ENCODE measurements around the gene BTBD2.

The BTBD2 gene

DNA sequence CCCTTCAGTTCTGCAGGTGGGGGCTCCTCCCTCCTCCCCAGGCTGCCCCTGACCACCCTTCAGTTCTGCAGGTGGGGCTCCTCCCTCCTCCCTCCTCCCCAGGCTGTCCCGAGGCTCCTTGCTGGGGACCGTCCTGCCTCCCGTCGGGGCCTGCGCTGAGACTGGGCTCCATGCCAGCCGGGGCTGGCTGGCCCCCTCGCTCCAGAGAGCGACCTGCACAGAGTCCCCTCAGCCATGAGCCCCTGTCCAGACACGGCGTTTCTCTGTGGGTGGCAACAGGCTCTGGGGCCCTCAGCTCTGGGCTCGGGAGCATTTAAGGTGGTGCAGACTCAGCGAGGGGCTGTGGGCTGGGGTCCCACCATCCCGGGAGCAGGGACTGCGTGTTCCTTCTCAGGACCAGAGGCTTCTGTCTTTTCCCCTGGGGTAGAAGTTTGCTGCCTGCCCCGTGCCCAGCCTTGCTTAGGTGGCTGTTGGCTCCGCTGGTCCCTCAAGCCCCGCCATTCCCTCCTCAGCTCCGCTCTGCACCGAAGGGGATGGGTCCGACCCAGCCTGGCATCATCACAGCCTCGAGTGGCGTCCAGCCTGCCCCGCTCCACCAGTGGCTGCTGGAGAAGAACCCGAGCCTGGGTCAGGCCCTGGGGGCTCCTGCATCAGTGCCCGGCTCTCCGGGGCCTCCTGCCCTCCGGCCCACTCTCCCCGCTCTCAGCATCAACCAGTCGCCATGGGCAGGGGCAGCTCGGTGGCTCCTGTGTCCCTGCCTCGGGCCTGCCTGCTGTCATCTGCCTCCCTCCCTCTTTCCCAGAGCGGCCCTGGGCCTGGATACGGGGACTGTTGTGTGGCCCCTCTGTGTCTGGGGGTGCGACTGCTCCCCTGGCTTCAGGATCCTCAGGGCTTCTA, 47.0 kb downstream of the BTBD2 start:
- no peak overlapping the region for H3K4me3 ChIP-seq (ENCODE audit: low read depth, low read length)
- H3K36me3 ChIP-seq: peaks cover 36% of the 10 kb centered on the region
- H3K9me3 ChIP-seq (ENCODE audit: severe bottlenecking): no peaks in the 10 kb centered on the region
- no peaks in the 10 kb centered on the region for H3K27me3 ChIP-seq (ENCODE audit: insufficient read depth, low read depth, severe bottlenecking)
- DNase-seq: no peak
- no peak overlapping the region for H3K27ac ChIP-seq
- TF ChIP-seq, protein P1, sequence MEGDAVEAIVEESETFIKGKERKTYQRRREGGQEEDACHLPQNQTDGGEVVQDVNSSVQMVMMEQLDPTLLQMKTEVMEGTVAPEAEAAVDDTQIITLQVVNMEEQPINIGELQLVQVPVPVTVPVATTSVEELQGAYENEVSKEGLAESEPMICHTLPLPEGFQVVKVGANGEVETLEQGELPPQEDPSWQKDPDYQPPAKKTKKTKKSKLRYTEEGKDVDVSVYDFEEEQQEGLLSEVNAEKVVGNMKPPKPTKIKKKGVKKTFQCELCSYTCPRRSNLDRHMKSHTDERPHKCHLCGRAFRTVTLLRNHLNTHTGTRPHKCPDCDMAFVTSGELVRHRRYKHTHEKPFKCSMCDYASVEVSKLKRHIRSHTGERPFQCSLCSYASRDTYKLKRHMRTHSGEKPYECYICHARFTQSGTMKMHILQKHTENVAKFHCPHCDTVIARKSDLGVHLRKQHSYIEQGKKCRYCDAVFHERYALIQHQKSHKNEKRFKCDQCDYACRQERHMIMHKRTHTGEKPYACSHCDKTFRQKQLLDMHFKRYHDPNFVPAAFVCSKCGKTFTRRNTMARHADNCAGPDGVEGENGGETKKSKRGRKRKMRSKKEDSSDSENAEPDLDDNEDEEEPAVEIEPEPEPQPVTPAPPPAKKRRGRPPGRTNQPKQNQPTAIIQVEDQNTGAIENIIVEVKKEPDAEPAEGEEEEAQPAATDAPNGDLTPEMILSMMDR (IDR thresholded peaks at IDR 0.05; ENCODE audit: low read depth, low read length): no peak

DNA sequence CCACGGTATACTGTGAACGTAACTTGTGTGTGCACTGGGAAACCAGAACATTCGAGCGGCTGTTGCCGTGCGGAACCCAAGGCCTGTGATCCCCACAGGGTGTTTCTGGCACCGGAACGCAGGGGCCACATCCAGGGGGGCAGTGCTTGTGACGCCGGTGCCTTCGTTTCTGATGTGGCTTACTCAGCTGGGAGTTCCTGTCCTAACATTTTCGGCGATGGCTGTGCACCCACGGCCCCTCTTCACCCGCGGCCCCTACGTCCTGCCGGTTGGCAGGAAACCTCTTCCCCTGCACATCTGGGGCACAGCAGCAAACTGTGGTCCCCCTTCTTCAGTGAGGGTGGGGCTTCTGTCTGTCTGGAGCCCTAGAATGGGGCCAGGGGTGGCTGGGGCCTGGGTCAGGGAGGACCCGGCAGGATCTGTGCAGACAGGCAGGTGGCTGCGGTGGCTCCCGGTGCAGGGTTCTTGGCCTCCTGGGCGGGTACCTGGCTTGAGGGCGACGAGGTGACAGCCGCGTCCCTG, 48.4 kb downstream of the BTBD2 start:
- no peak overlapping the region for H3K27ac ChIP-seq
- peaks cover 41% of the 10 kb centered on the region for H3K36me3 ChIP-seq
- DNase-seq: no peak
- H3K27me3 ChIP-seq (ENCODE audit: insufficient read depth, low read depth, severe bottlenecking): no peaks in the 10 kb centered on the region
- TF ChIP-seq, protein P1 (IDR thresholded peaks at IDR 0.05; ENCODE audit: low read depth, low read length): no peak
- H3K4me3 ChIP-seq (ENCODE audit: low read depth, low read length): no peak overlapping the region
- no peaks in the 10 kb centered on the region for H3K9me3 ChIP-seq (ENCODE audit: severe bottlenecking)

DNA sequence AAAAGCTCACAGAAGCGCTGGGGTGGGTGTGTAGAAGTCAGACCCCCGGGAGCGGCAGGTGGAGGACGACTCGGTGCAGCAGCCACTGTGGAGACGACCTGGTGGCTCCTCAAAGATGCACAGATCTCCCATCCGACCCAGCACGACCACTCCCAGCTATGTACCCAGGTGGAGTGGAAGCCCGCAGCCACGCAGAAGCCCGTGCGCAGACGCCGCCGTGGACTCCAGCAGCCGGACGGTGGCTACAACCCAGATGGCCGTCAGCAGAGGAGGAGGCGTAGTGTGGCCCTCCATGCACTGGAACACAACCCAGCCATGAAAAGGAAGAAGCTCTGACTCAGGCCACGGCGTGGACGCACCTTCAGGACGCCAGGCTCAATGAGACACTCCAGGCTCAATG, 52.8 kb downstream of the BTBD2 start:
- H3K9me3 ChIP-seq (ENCODE audit: severe bottlenecking): no peaks in the 10 kb centered on the region
- no peak overlapping the region for H3K4me3 ChIP-seq (ENCODE audit: low read depth, low read length)
- TF ChIP-seq, protein P1 (IDR thresholded peaks at IDR 0.05; ENCODE audit: low read depth, low read length): no peak
- peaks cover 23% of the 10 kb centered on the region; the same call in 1 of the 2 replicates for H3K36me3 ChIP-seq
- no peak overlapping the region for H3K27ac ChIP-seq
- no peak for DNase-seq
- no peaks in the 10 kb centered on the region for H3K27me3 ChIP-seq (ENCODE audit: insufficient read depth, low read depth, severe bottlenecking)

DNA sequence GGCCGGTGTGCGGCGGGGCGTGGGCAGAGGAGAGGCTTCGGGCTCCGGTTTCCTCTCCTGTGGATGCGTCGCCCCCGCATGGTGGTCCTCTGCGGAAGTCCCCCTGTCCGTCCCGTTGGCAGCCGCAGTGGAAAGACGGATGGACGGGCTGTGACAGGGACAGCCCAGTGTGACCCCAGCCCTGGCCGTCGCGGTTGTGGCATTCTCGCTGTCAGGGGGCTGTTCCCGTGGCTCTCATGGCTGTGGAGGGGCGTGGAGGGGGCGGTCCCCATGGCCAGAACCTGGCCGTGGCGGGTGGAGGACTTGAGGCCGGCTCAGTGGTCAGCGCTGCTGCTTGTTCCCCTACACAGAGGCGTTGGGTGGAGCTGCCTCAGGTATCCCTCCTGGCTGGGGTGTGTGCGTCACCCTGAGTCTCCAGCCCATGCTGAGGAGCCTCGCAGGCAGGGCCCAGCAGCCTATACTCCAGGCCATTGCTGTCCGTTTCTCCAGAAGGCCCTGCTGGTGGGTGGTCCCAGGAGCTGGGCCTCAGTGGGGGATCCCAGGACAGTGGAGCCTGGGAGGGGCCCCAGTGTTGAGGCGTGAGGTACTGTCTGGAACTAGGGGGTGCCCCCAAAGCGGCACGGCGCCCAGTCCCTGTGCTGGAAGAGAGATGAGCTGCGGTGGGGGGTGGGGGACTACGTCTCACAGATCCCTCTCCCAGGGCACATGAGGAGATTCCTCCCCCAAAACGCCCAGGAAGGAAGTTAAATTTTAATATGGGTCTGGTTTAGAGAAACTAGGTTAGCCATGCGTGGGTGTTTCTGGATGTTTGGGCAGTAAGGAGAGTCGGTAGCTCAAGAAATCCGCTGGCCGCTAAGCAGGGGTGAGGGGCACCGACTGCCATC, 54.3 kb downstream of the BTBD2 start:
- peaks cover 19% of the 10 kb centered on the region; the same call in 1 of the 2 replicates for H3K36me3 ChIP-seq

DNA sequence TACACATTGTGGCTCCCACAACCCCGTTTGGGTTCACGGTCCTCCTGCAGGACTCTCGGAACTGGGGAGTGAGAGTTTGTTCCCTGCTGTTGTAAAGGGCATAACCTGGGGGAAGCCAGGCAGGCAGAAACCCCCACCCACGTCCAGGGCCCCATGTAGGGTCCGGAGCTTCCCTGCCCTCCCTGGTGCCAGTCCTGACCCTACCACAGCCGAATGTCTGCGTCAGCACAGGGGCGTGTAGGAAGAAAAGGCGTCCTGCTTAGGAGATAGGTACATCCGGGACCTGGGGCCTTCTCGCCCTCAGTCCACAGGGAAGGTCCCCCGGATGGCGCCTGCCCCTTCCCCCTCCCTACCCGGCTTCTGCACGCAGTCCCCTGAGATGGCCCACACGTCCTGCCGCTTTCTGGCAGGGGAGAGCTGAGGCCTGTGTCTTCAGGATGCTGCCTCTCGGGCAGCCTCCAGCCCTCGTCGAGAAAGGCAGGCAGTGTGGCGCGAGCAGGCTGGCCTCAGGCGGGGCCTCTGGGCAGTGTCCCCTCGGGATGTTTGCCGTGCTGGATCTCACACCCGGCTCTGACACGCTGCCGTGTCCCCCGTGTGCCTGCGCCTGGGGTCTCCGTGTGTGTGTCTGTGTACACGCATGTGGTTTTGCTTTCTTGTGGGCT, 55.5 kb downstream of the BTBD2 start:
- TF ChIP-seq, protein P1 (IDR thresholded peaks at IDR 0.05; ENCODE audit: low read depth, low read length): no peak
- Histone ChIP-seq H3K27ac (no peak overlapping the region), H3K4me3 (ENCODE audit: low read depth, low read length) (no peak overlapping the region), H3K27me3 (ENCODE audit: insufficient read depth, low read depth, severe bottlenecking) (no peaks in the 10 kb centered on the region), H3K36me3 (peaks cover 17% of the 10 kb centered on the region; the same call in 1 of the 2 replicates), H3K9me3 (ENCODE audit: severe bottlenecking) (no peaks in the 10 kb centered on the region)
- no peak for DNase-seq

More for the DNA sequence above, 54.3 kb downstream of the BTBD2 start:
- TF ChIP-seq, protein P1 (IDR thresholded peaks at IDR 0.05; ENCODE audit: low read depth, low read length): no peak
- Histone ChIP-seq H3K4me3 (ENCODE audit: low read depth, low read length) (no peak overlapping the region), H3K27me3 (ENCODE audit: insufficient read depth, low read depth, severe bottlenecking) (no peaks in the 10 kb centered on the region), H3K9me3 (ENCODE audit: severe bottlenecking) (no peaks in the 10 kb centered on the region), H3K27ac (no peak overlapping the region)
- DNase-seq: no peak

All from WERI-Rb-1 (cell line).